HS-27A (cell line): ENCODE results near the gene UQCRHL.

ENCODE experiments used
- DNase-seq: peaks from one replicate; pipeline ENCODE4 v3.0.0-alpha.2; 2012; ENCODE audit warnings: low read depth, missing footprints

Gene UQCRHL

DNA sequence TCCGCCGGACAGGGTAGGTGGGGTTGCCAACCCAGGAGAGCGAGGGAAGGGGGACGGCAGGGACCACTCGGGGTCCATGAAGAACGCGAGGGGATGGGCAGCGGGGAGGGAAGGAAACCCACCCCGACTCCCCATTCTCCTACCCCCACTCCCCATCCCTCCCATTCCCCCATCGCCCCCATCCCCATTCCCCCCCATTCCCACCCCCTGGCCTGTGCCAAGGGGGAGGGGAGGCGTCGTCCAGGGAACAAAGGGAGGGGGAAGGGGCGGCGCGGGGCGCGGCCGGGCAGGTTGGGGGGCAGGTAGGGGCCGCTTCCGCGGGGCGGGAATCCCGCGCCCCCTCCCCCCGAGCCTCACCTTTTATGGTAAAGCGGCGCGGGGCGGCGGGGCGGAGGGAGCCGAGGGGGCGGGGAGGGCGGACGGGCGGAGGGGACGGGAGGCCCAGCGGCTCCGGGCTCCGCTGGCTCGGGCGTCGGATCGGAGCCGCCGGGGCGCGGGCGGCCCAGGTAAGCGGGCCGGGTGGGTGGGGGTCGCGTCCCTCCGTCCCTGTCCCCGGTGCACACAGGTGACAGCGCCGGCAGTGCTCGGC is 49.0 kb downstream of the UQCRHL start, which contains the start of gene FBLIM1:
Gene FBLIM1, plus strand, starts transcription at position 453 of the 589 bp plus-strand sequence. CDS start 6,189 bp downstream, outside the sequence.
- DNase-seq, result no peak

DNA sequence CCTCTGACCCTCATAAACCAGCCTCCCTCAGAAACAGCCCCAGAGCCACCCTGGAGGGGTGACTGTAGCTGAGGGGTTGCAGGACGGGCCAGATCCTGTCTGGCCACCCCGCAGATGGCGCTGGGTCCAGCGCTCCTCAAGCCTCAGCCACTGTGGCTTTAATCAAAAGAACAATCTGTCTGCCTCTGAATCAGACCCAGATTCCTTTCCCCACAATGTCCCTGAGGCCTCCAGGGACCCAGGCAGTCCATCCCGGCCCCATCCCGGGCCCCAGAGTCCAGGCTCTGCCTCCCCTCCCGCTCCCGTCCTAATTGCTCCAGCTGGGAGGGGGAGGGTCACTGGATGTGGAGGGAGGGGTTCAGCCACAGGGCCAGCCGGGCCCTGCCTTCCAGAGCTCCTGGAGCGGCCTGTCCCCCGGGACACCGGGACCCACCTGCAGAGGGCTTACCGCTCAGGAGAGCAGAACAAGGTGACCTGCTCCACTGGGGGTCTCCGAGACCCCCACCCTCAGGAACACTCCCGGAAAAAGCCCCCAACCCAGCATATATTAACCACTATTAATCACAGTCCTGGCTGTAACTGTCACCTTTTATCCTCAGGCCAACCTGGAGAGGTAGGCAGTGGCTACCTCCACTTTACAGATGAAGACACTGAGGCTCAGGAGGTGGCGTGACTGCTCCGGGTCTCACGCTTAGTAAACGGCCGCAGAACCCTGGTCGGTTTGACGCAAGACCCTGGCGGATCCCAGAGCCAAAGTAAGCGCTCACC is 49.7 kb downstream of the UQCRHL start:
- no peak for DNase-seq
